ENCODE results near the gene ARX.

- TF ChIP-seq CTCF (IDR thresholded peaks at IDR 0.05; ENCODE audit: poor library complexity, severe bottlenecking) (no peak), REST (IDR thresholded peaks at IDR 0.05; ENCODE audit: borderline replicate concordance) (no peak), EP300 (conservative IDR thresholded peaks at IDR 0.05; ENCODE audit: poor library complexity, severe bottlenecking) (no peak), POLR2AphosphoS5 (IDR thresholded peaks at IDR 0.05) (no peak)
Observed at GRCh38 chrX:25009407-25009806, 6.4 kb downstream of the ARX start.

All from neural cell (in vitro differentiated cells).